ENCODE data around the gene NFIB. TPM values are rescaled to one million over a fixed set of nuclear protein-coding genes. Genes with fewer than 3 reads are reported as not detected.

Gene NFIB
- total RNA-seq, 1 experiment from 2014 or later, result 0.61 TPM

DNA sequence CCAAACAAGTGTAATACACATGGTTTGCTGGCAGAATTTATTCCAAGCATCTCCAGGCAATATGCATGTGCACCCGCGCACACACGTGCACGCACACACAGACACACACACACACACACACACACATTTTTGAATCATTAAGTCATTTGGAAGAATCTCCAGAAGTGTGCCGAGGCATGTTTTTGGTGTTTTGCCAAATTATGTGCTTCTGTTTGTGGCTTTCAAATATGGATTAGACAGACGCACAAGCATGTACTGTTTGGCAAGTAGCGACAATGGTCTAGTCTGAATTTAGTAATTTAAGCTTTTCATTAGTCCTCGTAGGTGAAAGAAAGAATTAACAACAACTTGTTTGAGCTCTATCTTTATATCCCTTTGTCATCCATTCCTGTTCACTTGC is 36.7 kb downstream of the NFIB start:
- ChIA-PET POLR2A (no interaction called here), CTCF (interaction anchor here (0.6 kb wide), 1 partner anchor 24 kb away, joined by 3 read pairs; no protein-coding TSS in a partner anchor)
- Histone ChIP-seq H3K36me3 (ENCODE audit: control insufficient read depth, insufficient read depth, low read length) (no peaks in the 10 kb centered on the region), H3K27me3 (replicated peaks; ENCODE audit: control insufficient read depth, insufficient read depth, low read length) (no peaks in the 10 kb centered on the region), H3K4me3 (ENCODE audit: low read depth, low read length) (no peak overlapping the region), H3K9me3 (no peaks in the 10 kb centered on the region), H3K4me1 (no peaks in the 10 kb centered on the region)
- H3K4me3 Mint-ChIP-seq (ENCODE audit: unreplicated experiment), result no peak overlapping the region
- intact Hi-C loops (cut with micrococcal nuclease; ENCODE audit: unreplicated experiment), result no loop called here
- DNase-seq, result no peak
- no peaks in the 10 kb centered on the region for H3K9me3 Mint-ChIP-seq (ENCODE audit: unreplicated experiment)
- H3K36me3 Mint-ChIP-seq (ENCODE audit: insufficient read depth, unreplicated experiment), result no peaks in the 10 kb centered on the region
- BruUV-seq (replicated peaks), result no TSS peak
- TF ChIP-seq CTCF (IDR thresholded peaks at IDR 0.05; ENCODE audit: insufficient read depth in 1 of 2, low read depth in 1 of 2, low read length in 1 of 2, severe bottlenecking in 1 of 2, unreplicated experiment in 1 of 2), result no peak
- H3K27me3 Mint-ChIP-seq (ENCODE audit: insufficient read depth, unreplicated experiment), result no peaks in the 10 kb centered on the region
- no peak overlapping the region for H3K27ac Mint-ChIP-seq (ENCODE audit: unreplicated experiment)
- no peaks in the 10 kb centered on the region for H3K4me1 Mint-ChIP-seq (ENCODE audit: low read depth, unreplicated experiment)

- H3K27me3 ChIP-seq (replicated peaks; ENCODE audit: control insufficient read depth, insufficient read depth, low read length), result no peaks in the 10 kb centered on the region
- H3K36me3 Mint-ChIP-seq (ENCODE audit: insufficient read depth, unreplicated experiment), result no peaks in the 10 kb centered on the region
- BruUV-seq (replicated peaks), result no TSS peak
- no peak for DNase-seq
- no peaks in the 10 kb centered on the region for H3K36me3 ChIP-seq (ENCODE audit: control insufficient read depth, insufficient read depth, low read length)
- H3K27ac Mint-ChIP-seq (ENCODE audit: unreplicated experiment), result no peak overlapping the region
- H3K9me3 Mint-ChIP-seq (ENCODE audit: unreplicated experiment), result no peaks in the 10 kb centered on the region
- H3K4me3 Mint-ChIP-seq (ENCODE audit: unreplicated experiment), result no peak overlapping the region
- no peaks in the 10 kb centered on the region for H3K27me3 Mint-ChIP-seq (ENCODE audit: insufficient read depth, unreplicated experiment)
- TF ChIP-seq CTCF (IDR thresholded peaks at IDR 0.05; ENCODE audit: insufficient read depth in 1 of 2, low read depth in 1 of 2, low read length in 1 of 2, severe bottlenecking in 1 of 2, unreplicated experiment in 1 of 2), result no peak
- ChIA-PET CTCF (no interaction called here), POLR2A (no interaction called here)
- H3K4me1 ChIP-seq, result no peaks in the 10 kb centered on the region
- H3K4me3 ChIP-seq (ENCODE audit: low read depth, low read length), result no peak overlapping the region
- no peaks in the 10 kb centered on the region for H3K4me1 Mint-ChIP-seq (ENCODE audit: low read depth, unreplicated experiment)
- intact Hi-C loops (cut with micrococcal nuclease; ENCODE audit: unreplicated experiment), result no loop called here
- H3K9me3 ChIP-seq, result no peaks in the 10 kb centered on the region
Observed at GRCh38 chr9:14275331-14275730, 38.6 kb downstream of the NFIB start.

DNA sequence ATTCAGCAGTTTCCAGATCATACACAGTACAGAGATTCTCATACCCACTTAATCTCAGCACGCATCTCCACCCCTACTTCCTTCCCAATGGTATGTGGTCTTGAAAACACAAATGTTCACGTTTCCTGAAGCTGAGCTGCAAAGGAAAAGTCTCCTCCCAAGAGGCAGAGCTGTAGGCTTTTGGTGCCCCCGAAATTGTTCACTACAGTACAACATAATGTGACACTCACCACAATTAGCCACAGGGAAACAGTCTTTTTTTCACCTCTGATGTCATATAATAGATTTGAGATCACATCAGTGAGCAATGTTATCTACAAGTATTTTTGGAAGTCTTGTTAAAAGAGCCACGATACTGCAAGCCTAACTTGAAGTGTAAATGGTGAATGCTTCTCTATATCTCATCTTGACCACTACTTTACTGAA is 40.2 kb downstream of the NFIB start:
- Histone ChIP-seq H3K4me3 (ENCODE audit: low read depth, low read length) (no peak overlapping the region), H3K27me3 (replicated peaks; ENCODE audit: control insufficient read depth, insufficient read depth, low read length) (no peaks in the 10 kb centered on the region), H3K36me3 (ENCODE audit: control insufficient read depth, insufficient read depth, low read length) (no peaks in the 10 kb centered on the region), H3K9me3 (no peaks in the 10 kb centered on the region), H3K4me1 (no peaks in the 10 kb centered on the region)
- Mint-ChIP-seq H3K4me1 (ENCODE audit: low read depth, unreplicated experiment) (no peaks in the 10 kb centered on the region), H3K36me3 (ENCODE audit: insufficient read depth, unreplicated experiment) (no peaks in the 10 kb centered on the region), H3K27me3 (ENCODE audit: insufficient read depth, unreplicated experiment) (peaks cover 2% of the 10 kb centered on the region), H3K4me3 (ENCODE audit: unreplicated experiment) (no peak overlapping the region), H3K27ac (ENCODE audit: unreplicated experiment) (no peak overlapping the region), H3K9me3 (ENCODE audit: unreplicated experiment) (no peaks in the 10 kb centered on the region)
- intact Hi-C loops (cut with micrococcal nuclease; ENCODE audit: unreplicated experiment), result no loop called here
- DNase-seq, result no peak
- ChIA-PET CTCF (no interaction called here), POLR2A (no interaction called here)
- no peak for TF ChIP-seq CTCF (IDR thresholded peaks at IDR 0.05; ENCODE audit: insufficient read depth in 1 of 2, low read depth in 1 of 2, low read length in 1 of 2, severe bottlenecking in 1 of 2, unreplicated experiment in 1 of 2)
- BruUV-seq (replicated peaks), result no TSS peak
